CD14-positive monocyte (primary cell): ENCODE results near the gene CSF2. TPM values are rescaled to one million over a fixed set of nuclear protein-coding genes. Genes with fewer than 3 reads are reported as not detected.

Experiments
- DNase-seq, 3 donors: peaks; one replicate each; pipeline ENCODE4 v3.0.0-alpha.2; 2011 to 2022
- H2AFZ ChIP-seq: 2 replicates; pipeline ENCODE4 v1.6.0; 2012; ENCODE audit warnings: mild to moderate bottlenecking, low read depth, low read length, inconsistent platforms; ENCODE audit not compliant: insufficient read depth, poor library complexity, severe bottlenecking
- H3K27ac ChIP-seq, 2 donors: 1 replicate in 1 of 2; 2 replicates in 1 of 2; pipeline ENCODE4 v1.5.1; 2012 to 2013; ENCODE audit warnings: low read length in 2 of 2, control low read depth in 1 of 2, inconsistent platforms in 1 of 2, low read depth in 1 of 2, mild to moderate bottlenecking in 1 of 2
- H3K27me3 ChIP-seq, 2 donors: one replicate each; pipeline versions ENCODE4 v1.6.0 to v1.6.1; 2011 to 2013; ENCODE audit warnings: low read length in 2 of 2; ENCODE audit not compliant: control insufficient read depth in 2 of 2, insufficient read depth in 2 of 2
- H3K36me3 ChIP-seq, 2 donors: replicated peaks in 1 of 2; 1 replicate in 1 of 2; 2 replicates in 1 of 2; pipeline versions ENCODE4 v1.5.1 to v1.6.1; 2012 to 2013; ENCODE audit warnings: low read length in 2 of 2, control low read depth in 1 of 2, inconsistent platforms in 1 of 2, mild to moderate bottlenecking in 1 of 2; ENCODE audit not compliant: insufficient read depth in 2 of 2, control insufficient read depth in 1 of 2
- H3K4me1 ChIP-seq, 2 donors: 1 replicate in 1 of 2; 2 replicates in 1 of 2; pipeline versions ENCODE4 v1.5.1 to v1.6.1; 2012 to 2013; ENCODE audit warnings: low read length in 2 of 2, control low read depth in 1 of 2, inconsistent platforms in 1 of 2, mild to moderate bottlenecking in 1 of 2, moderate library complexity in 1 of 2; ENCODE audit not compliant: insufficient read depth in 2 of 2, control insufficient read depth in 1 of 2
- H3K4me2 ChIP-seq: replicated peaks from 2 replicates; pipeline ENCODE3; 2012; ENCODE audit warnings: low read length, moderate library complexity, mild to moderate bottlenecking; ENCODE audit not compliant: poor library complexity, severe bottlenecking; ENCODE audit errors: extremely low read depth
- H3K4me3 ChIP-seq, 3 experiments: fragments of 200-600 bp in 1 of 3; sonication (generic) in 1 of 3; replicated peaks in 1 of 3; 1 replicate in 2 of 3; 2 replicates in 1 of 3; pipeline ENCODE4 v1.5.1; 2011 to 2013; ENCODE audit warnings: low read length in 3 of 3, mild to moderate bottlenecking in 3 of 3, control low read depth in 2 of 3, low read depth in 2 of 3, inconsistent platforms in 1 of 3, moderate library complexity in 1 of 3
- H3K79me2 ChIP-seq: 2 replicates; pipeline ENCODE4 v1.6.0; 2012; ENCODE audit warnings: mild to moderate bottlenecking, control low read depth, inconsistent platforms, low read length, moderate library complexity; ENCODE audit not compliant: insufficient read depth
- H3K9ac ChIP-seq: 2 replicates; pipeline ENCODE4 v1.6.0; 2017; ENCODE audit warnings: low read length, mild to moderate bottlenecking; ENCODE audit not compliant: insufficient read depth, poor library complexity, severe bottlenecking
- H3K9me3 ChIP-seq, 2 donors: replicated peaks in 1 of 2; 1 replicate in 1 of 2; 2 replicates in 1 of 2; pipeline versions ENCODE4 v1.5.1 to v1.6.1; 2012 to 2013; ENCODE audit warnings: low read length in 2 of 2, control low read depth in 1 of 2; ENCODE audit not compliant: control insufficient read depth in 1 of 2, insufficient read depth in 1 of 2
- H4K20me1 ChIP-seq: 2 replicates; pipeline ENCODE4 v1.6.0; 2012; ENCODE audit warnings: mild to moderate bottlenecking, low read length, control low read depth, moderate library complexity; ENCODE audit not compliant: insufficient read depth
- H3K27ac Mint-ChIP-seq, 7 donors: one replicate each; pipeline ENCODE4 v1.8.0; 2020; ENCODE audit warnings: mild to moderate bottlenecking in 7 of 7, mixed read lengths in 7 of 7, moderate library complexity in 6 of 7, inconsistent platforms in 2 of 7
- H3K27me3 Mint-ChIP-seq, 3 donors: one replicate each; pipeline ENCODE4 v1.8.0; 2021 to 2022; ENCODE audit warnings: low read depth in 3 of 3, mild to moderate bottlenecking in 3 of 3, mixed read lengths in 3 of 3, moderate library complexity in 3 of 3, inconsistent platforms in 1 of 3
- H3K36me3 Mint-ChIP-seq, 2 donors: one replicate each; pipeline ENCODE4 v1.8.0; 2020; ENCODE audit warnings: mixed read lengths in 2 of 2, inconsistent platforms in 1 of 2, mild to moderate bottlenecking in 1 of 2
- H3K4me1 Mint-ChIP-seq: one replicate; pipeline ENCODE4 v1.8.0; 2020; ENCODE audit warnings: mild to moderate bottlenecking, mixed read lengths
- H3K4me3 Mint-ChIP-seq, 2 donors: one replicate each; pipeline ENCODE4 v1.8.0; 2020; ENCODE audit warnings: mild to moderate bottlenecking in 2 of 2, mixed read lengths in 2 of 2, moderate library complexity in 1 of 2
- H3K9me3 Mint-ChIP-seq, 7 donors: one replicate each; pipeline ENCODE4 v1.8.0; 2020 to 2022; ENCODE audit warnings: mixed read lengths in 7 of 7, mild to moderate bottlenecking in 6 of 7, moderate library complexity in 6 of 7, inconsistent platforms in 2 of 7
- WGBS: methylation state at CpG from one replicate; pipeline ENCODE4 v1.1.5; 2013; ENCODE audit warnings: missing lambda C conversion rate; ENCODE audit not compliant: insufficient coverage; 5-methylcytosine and 5-hydroxymethylcytosine counted together
- intact Hi-C, 2 donors: fragments of 100-400 bp; cut with micrococcal nuclease; formaldehyde crosslinking; loops; one replicate each; pipeline versions ENCODE4 v1.15.0 to v1.15.1; 2023
- polyA plus RNA-seq, 3 donors: library from polyadenylated mRNA; depleted of rRNA in 1 of 3; unstranded in 2 of 3; stranded (reverse) in 1 of 3; fragments of 300-500 nt in 2 of 3; fragments of >200 nt in 1 of 3; fragmentation: Illumina TruSeq in 2 of 3; gene quantifications; 1 replicate in 2 of 3; 2 replicates in 1 of 3; pipeline ENCODE4 v1.2.3, GENCODE V29; 2012 to 2021
- TF ChIP-seq, protein P1 (sequence below): fragments of 200-600 bp; IDR thresholded peaks from one replicate; pipeline ENCODE4 v1.8.0; 2022; ENCODE audit warnings: antibody characterized with exemption, mild to moderate bottlenecking

Gene CSF2
- polyA plus RNA-seq, 3 donors = not detected

DNA sequence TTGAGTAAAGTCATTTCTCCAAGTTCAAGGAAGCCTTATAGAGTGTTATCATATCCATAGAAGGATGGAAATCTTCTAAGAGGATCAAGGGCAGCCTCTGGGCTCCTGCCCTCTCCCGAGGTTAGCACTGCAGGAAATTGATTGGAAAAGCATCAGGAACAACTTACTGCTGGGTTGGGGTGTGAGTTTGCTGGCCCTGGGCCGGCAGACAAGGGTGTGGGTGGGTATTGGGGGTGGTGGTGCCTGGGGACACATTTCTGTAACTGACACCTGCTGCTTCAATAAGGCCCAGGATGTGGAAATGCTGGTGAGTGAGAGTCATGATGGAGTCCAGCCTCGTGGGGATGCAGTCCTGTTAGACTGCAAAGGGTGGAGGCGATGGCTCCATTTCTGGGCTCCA is 5.5 kb downstream of the CSF2 start:
- Histone ChIP-seq H4K20me1 (no peaks in the 10 kb centered on the region), H3K79me2 (no peaks in the 10 kb centered on the region), H3K36me3 (no peaks in the 10 kb centered on the region), H3K4me3 (no peak overlapping the region), H3K27me3 (no peaks in the 10 kb centered on the region), H3K4me1 (no peaks in the 10 kb centered on the region), H3K9me3 (no peaks in the 10 kb centered on the region), H3K4me2 (no peak overlapping the region), H3K9ac (no peak overlapping the region), H3K27ac (no peak overlapping the region), H2AFZ (no peak overlapping the region)
- H3K4me1 Mint-ChIP-seq = no peaks in the 10 kb centered on the region
- intact Hi-C loops = no loop called here
- WGBS = 90% methylated on average over 2 of the region's 4 CpGs
- no peak overlapping the region for H3K4me3 Mint-ChIP-seq
- no peaks in the 10 kb centered on the region for H3K36me3 Mint-ChIP-seq
- H3K27me3 Mint-ChIP-seq = peaks cover 10 to 22% (median 12%) of the 10 kb centered on the region in 3 donors
- DNase-seq = no peak
- no peaks in the 10 kb centered on the region for H3K9me3 Mint-ChIP-seq
- TF ChIP-seq, protein P1, sequence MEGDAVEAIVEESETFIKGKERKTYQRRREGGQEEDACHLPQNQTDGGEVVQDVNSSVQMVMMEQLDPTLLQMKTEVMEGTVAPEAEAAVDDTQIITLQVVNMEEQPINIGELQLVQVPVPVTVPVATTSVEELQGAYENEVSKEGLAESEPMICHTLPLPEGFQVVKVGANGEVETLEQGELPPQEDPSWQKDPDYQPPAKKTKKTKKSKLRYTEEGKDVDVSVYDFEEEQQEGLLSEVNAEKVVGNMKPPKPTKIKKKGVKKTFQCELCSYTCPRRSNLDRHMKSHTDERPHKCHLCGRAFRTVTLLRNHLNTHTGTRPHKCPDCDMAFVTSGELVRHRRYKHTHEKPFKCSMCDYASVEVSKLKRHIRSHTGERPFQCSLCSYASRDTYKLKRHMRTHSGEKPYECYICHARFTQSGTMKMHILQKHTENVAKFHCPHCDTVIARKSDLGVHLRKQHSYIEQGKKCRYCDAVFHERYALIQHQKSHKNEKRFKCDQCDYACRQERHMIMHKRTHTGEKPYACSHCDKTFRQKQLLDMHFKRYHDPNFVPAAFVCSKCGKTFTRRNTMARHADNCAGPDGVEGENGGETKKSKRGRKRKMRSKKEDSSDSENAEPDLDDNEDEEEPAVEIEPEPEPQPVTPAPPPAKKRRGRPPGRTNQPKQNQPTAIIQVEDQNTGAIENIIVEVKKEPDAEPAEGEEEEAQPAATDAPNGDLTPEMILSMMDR = no peak
- peak overlapping the region in 1 of 7 donors; percentile 60 for H3K27ac Mint-ChIP-seq

DNA sequence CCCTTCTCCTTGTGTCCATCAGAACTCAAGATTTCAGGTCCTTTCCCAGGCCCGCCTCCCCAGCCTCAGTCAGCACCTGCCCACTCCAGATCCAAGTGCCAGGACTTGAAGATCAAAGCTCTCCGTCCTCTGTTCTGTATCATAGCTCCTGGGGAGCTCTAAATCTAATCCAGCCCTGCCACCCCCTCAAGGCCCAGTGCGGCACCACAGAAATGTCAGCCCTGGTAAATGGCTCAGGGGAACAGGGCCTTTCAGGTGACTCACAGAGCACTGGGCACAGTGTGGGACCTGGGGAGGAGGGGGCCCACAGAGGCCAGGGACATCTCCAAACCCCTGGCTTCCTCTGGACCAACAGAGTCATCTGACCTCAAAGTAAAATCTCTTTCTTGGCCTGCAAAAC is 6.0 kb downstream of the CSF2 start:
- no peak overlapping the region for H3K27ac Mint-ChIP-seq
- H4K20me1 ChIP-seq = no peaks in the 10 kb centered on the region
- H3K79me2 ChIP-seq = no peaks in the 10 kb centered on the region
- TF ChIP-seq, protein P1 = no peak
- H3K36me3 Mint-ChIP-seq = no peaks in the 10 kb centered on the region
- 64% methylated on average over 3 of the region's 3 CpGs for WGBS
- H2AFZ ChIP-seq = no peak overlapping the region
- no peak overlapping the region for H3K4me3 Mint-ChIP-seq
- no peaks in the 10 kb centered on the region for H3K36me3 ChIP-seq
- no peaks in the 10 kb centered on the region for H3K9me3 ChIP-seq
- DNase-seq = no peak
- H3K4me3 ChIP-seq = no peak overlapping the region
- no peaks in the 10 kb centered on the region for H3K4me1 ChIP-seq
- H3K27me3 ChIP-seq = no peaks in the 10 kb centered on the region
- H3K4me2 ChIP-seq = no peak overlapping the region
- no peaks in the 10 kb centered on the region for H3K9me3 Mint-ChIP-seq
- H3K27me3 Mint-ChIP-seq = peaks cover 10 to 22% (median 12%) of the 10 kb centered on the region in 3 donors
- intact Hi-C loops = no loop called here
- H3K4me1 Mint-ChIP-seq = no peaks in the 10 kb centered on the region
- no peak overlapping the region for H3K9ac ChIP-seq
- H3K27ac ChIP-seq = no peak overlapping the region
